ENCODE data around the gene RNF14. TPM values are rescaled to one million over a fixed set of nuclear protein-coding genes. Genes with fewer than 3 reads are reported as not detected.

The RNF14 gene
- total and polyA plus RNA-seq, 9 donors = 34.1 to 47.1 (median 38.1) TPM

Other genes with a start within 250 kb of the RNF14 start
- gene PCDH1, start 90.7 kb upstream of the RNF14 start, total RNA-seq = 20.3 TPM
- gene PCDH1, start 90.7 kb upstream of the RNF14 start, polyA plus RNA-seq (ENCODE audit: insufficient read depth in 1 of 8, insufficient read length in 8 of 8, low replicate concordance in 1 of 8) = 10 to 100 TPM; 13.9 to 24.7 (median 17.6) TPM
- gene DELE1, start 45.2 kb upstream of the RNF14 start, total RNA-seq = 66.5 TPM
- 10 to 100 TPM; 60.5 to 97.1 (median 82.5) TPM for gene DELE1, start 45.2 kb upstream of the RNF14 start, polyA plus RNA-seq (ENCODE audit: insufficient read depth in 1 of 8, insufficient read length in 8 of 8, low replicate concordance in 1 of 8)
- gene PCDH12, start 10.9 kb upstream of the RNF14 start, total RNA-seq = 19.8 TPM
- gene PCDH12, start 10.9 kb upstream of the RNF14 start, polyA plus RNA-seq (ENCODE audit: insufficient read depth in 1 of 8, insufficient read length in 8 of 8, low replicate concordance in 1 of 8) = 10 to 100 TPM; 13.0 to 19.9 (median 18.3) TPM
- gene GNPDA1, start 43.9 kb downstream of the RNF14 start, total RNA-seq = 26.5 TPM
- gene GNPDA1, start 43.9 kb downstream of the RNF14 start, polyA plus RNA-seq (ENCODE audit: insufficient read depth in 1 of 8, insufficient read length in 8 of 8, low replicate concordance in 1 of 8) = 10 to 100 TPM; 15.9 to 28.9 (median 22.0) TPM
- gene NDFIP1, start 139.7 kb downstream of the RNF14 start, total RNA-seq = 46.8 TPM
- gene NDFIP1, start 139.7 kb downstream of the RNF14 start, polyA plus RNA-seq (ENCODE audit: insufficient read depth in 1 of 8, insufficient read length in 8 of 8, low replicate concordance in 1 of 8) = 10 to 100 TPM; 53.4 to 77.2 (median 64.5) TPM